Ishikawa (cell line): ENCODE results near the gene SRP14.

ENCODE experiments used
- REST ChIP-seq: IDR thresholded peaks from 2 replicates; pipeline ENCODE4 v1.6.1; 2012; ENCODE audit warnings: low read depth, mild to moderate bottlenecking
- TAF1 ChIP-seq: IDR thresholded peaks from 2 replicates; pipeline ENCODE4 v1.6.1; 2012; ENCODE audit warnings: low read depth, mild to moderate bottlenecking
- TEAD4 ChIP-seq: IDR thresholded peaks from 2 replicates; pipeline ENCODE4 v1.6.1; 2012

- no peak for TF ChIP-seq TEAD4
- no peak for TF ChIP-seq REST
- no peak for TF ChIP-seq TAF1
Observed at GRCh38 chr15:40029979-40030893, 8.7 kb downstream of the SRP14 start.
